ENCODE results near the gene SCGB1C1.

GRCh38 chr11:210122-210802, 17.4 kb downstream of the SCGB1C1 start:
- TF ChIP-seq NFIC (IDR thresholded peaks at IDR 0.05) (no peak), EGR1 (IDR thresholded peaks at IDR 0.05) (no peak), REST (IDR thresholded peaks at IDR 0.05; ENCODE audit: low read depth) (no peak), CREB1 (IDR thresholded peaks at IDR 0.05; ENCODE audit: low read depth) (no peak), TAF1 (IDR thresholded peaks at IDR 0.05; ENCODE audit: low read depth) (no peak), CEBPB (IDR thresholded peaks at IDR 0.05) (no peak), TEAD4 (IDR thresholded peaks at IDR 0.05) (no peak), ZBTB7A (IDR thresholded peaks at IDR 0.05; ENCODE audit: low read depth) (no peak), USF1 (IDR thresholded peaks at IDR 0.05) (no peak), MAX (IDR thresholded peaks at IDR 0.05) (no peak), RAD21 (IDR thresholded peaks at IDR 0.05; ENCODE audit: low read depth) (no peak), FOXM1 (IDR thresholded peaks at IDR 0.05; ENCODE audit: borderline replicate concordance, low read depth) (no peak), YY1 (IDR thresholded peaks at IDR 0.05; ENCODE audit: low read depth) (no peak), EP300 (IDR thresholded peaks at IDR 0.05; ENCODE audit: borderline replicate concordance) (no peak)

Data from Ishikawa (cell line).